H9 (cell line): ENCODE results near the gene PDZD8. TPM values are rescaled to one million over a fixed set of nuclear protein-coding genes. Genes with fewer than 3 reads are reported as not detected.

ENCODE experiments used
- DNase-seq: peaks from one replicate; pipeline ENCODE4 v3.0.0-alpha.2; 2017
- H2AFZ ChIP-seq: one replicate; pipeline ENCODE4 v1.6.1; 2013; ENCODE audit warnings: mild to moderate bottlenecking, low read length, control low read depth, moderate library complexity
- H2AK5ac ChIP-seq: 2 replicates; pipeline ENCODE4 v1.6.1; 2013; ENCODE audit warnings: low read length, control low read depth, mixed read lengths; ENCODE audit not compliant: insufficient read length
- H2BK120ac ChIP-seq: one replicate; pipeline ENCODE4 v1.6.1; 2013; ENCODE audit warnings: low read depth, mild to moderate bottlenecking, low read length, control low read depth, inconsistent platforms; ENCODE audit not compliant: poor library complexity, severe bottlenecking
- H2BK12ac ChIP-seq: 2 replicates; pipeline ENCODE4 v1.6.1; 2013; ENCODE audit warnings: low read length, control low read depth, mixed read lengths, low read depth; ENCODE audit not compliant: insufficient read length
- H2BK15ac ChIP-seq: 2 replicates; pipeline ENCODE4 v1.6.1; 2013; ENCODE audit warnings: low read depth, low read length, control low read depth
- H2BK20ac ChIP-seq: one replicate; pipeline ENCODE4 v1.6.1; 2013; ENCODE audit warnings: low read depth, mild to moderate bottlenecking, low read length, control low read depth, inconsistent platforms; ENCODE audit not compliant: poor library complexity, severe bottlenecking
- H2BK5ac ChIP-seq: 2 replicates; pipeline ENCODE4 v1.6.1; 2013; ENCODE audit warnings: low read length, control low read depth, mixed read lengths; ENCODE audit not compliant: insufficient read length
- H3K14ac ChIP-seq: 2 replicates; pipeline ENCODE4 v1.6.1; 2013; ENCODE audit warnings: low read length, control low read depth; ENCODE audit not compliant: insufficient read depth
- H3K18ac ChIP-seq: 2 replicates; pipeline ENCODE4 v1.6.1; 2013; ENCODE audit warnings: low read depth, mild to moderate bottlenecking, mixed read lengths, low read length, control low read depth; ENCODE audit not compliant: insufficient read length
- H3K23ac ChIP-seq: 2 replicates; pipeline ENCODE4 v1.6.1; 2013; ENCODE audit warnings: low read length, control low read depth, mixed read lengths, low read depth; ENCODE audit not compliant: insufficient read length
- H3K23me2 ChIP-seq: 2 replicates; pipeline ENCODE4 v1.6.1; 2013; ENCODE audit warnings: low read depth, mild to moderate bottlenecking, mixed read lengths, low read length, control low read depth; ENCODE audit not compliant: insufficient read length, poor library complexity, severe bottlenecking
- H3K27ac ChIP-seq: 2 replicates; pipeline ENCODE4 v1.5.1; 2013; ENCODE audit warnings: low read length, control low read depth, mixed read lengths, low read depth; ENCODE audit not compliant: insufficient read length
- H3K27me3 ChIP-seq: 2 replicates; pipeline ENCODE4 v1.6.1; 2013; ENCODE audit warnings: low read length, control low read depth, inconsistent platforms; ENCODE audit not compliant: insufficient read depth
- H3K4ac ChIP-seq: 2 replicates; pipeline ENCODE4 v1.6.1; 2013; ENCODE audit warnings: low read depth, mild to moderate bottlenecking, control low read depth, inconsistent platforms, low read length, moderate library complexity
- H3K4me1 ChIP-seq: 2 replicates; pipeline ENCODE4 v1.6.1; 2013; ENCODE audit warnings: low read length, control low read depth, inconsistent platforms; ENCODE audit not compliant: insufficient read depth
- H3K4me2 ChIP-seq: 2 replicates; pipeline ENCODE4 v1.6.1; 2013; ENCODE audit warnings: low read length, control low read depth, mixed read lengths; ENCODE audit not compliant: insufficient read length, insufficient read depth
- H3K56ac ChIP-seq: 2 replicates; pipeline ENCODE4 v1.6.1; 2013; ENCODE audit warnings: low read depth, mild to moderate bottlenecking, mixed read lengths, low read length, control low read depth; ENCODE audit not compliant: insufficient read length
- H3K79me1 ChIP-seq: 2 replicates; pipeline ENCODE4 v1.6.1; 2013; ENCODE audit warnings: low read depth, mild to moderate bottlenecking, moderate library complexity, low read length, control low read depth, inconsistent platforms; ENCODE audit not compliant: insufficient read depth, poor library complexity, severe bottlenecking
- H3K79me2 ChIP-seq: 2 replicates; pipeline ENCODE4 v1.6.1; 2013; ENCODE audit warnings: low read length, control low read depth, inconsistent platforms; ENCODE audit not compliant: insufficient read depth
- H3K9ac ChIP-seq: 2 replicates; pipeline ENCODE4 v1.6.1; 2013; ENCODE audit warnings: low read length, control low read depth, mixed read lengths; ENCODE audit not compliant: insufficient read length; ENCODE audit errors: extremely low read depth
- H3K9me3 ChIP-seq: one replicate; pipeline ENCODE4 v1.6.1; 2013; ENCODE audit warnings: low read depth, low read length, inconsistent platforms; ENCODE audit not compliant: control insufficient read depth
- H3T11ph ChIP-seq: one replicate; pipeline ENCODE4 v1.6.1; 2013; ENCODE audit warnings: mild to moderate bottlenecking, low read length, control low read depth, inconsistent platforms
- H4K20me1 ChIP-seq: one replicate; pipeline ENCODE4 v1.6.1; 2013; ENCODE audit not compliant: control insufficient read depth, insufficient read length, insufficient read depth
- H4K5ac ChIP-seq: 2 replicates; pipeline ENCODE4 v1.6.1; 2013; ENCODE audit warnings: low read depth, mild to moderate bottlenecking, mixed read lengths, low read length, control low read depth; ENCODE audit not compliant: insufficient read length
- H4K8ac ChIP-seq: replicated peaks from 2 replicates; pipeline ENCODE4 v1.6.1; 2013; ENCODE audit warnings: low read length, control low read depth, mixed read lengths, low read depth; ENCODE audit not compliant: insufficient read length
- H4K91ac ChIP-seq: 2 replicates; pipeline ENCODE4 v1.6.1; 2013; ENCODE audit warnings: low read depth, mild to moderate bottlenecking, moderate library complexity, mixed read lengths, low read length, control low read depth; ENCODE audit not compliant: insufficient read length
- H3K27ac Mint-ChIP-seq, 3 experiments: 2 replicates in 2 of 3; 3 replicates in 1 of 3; pipeline ENCODE4 v1.8.0; 2020 to 2021; ENCODE audit warnings: mixed read lengths in 3 of 3, mild to moderate bottlenecking in 1 of 3, moderate library complexity in 1 of 3
- H3K27me3 Mint-ChIP-seq: 2 replicates; pipeline ENCODE4 v1.8.0; 2021; ENCODE audit warnings: low read depth, mild to moderate bottlenecking, moderate library complexity, mixed read lengths
- H3K36me3 Mint-ChIP-seq, 3 experiments: 2 replicates in 2 of 3; 3 replicates in 1 of 3; pipeline ENCODE4 v1.8.0; 2020 to 2021; ENCODE audit warnings: low read depth in 3 of 3, mixed read lengths in 3 of 3; ENCODE audit not compliant: insufficient read depth in 1 of 3
- H3K4me1 Mint-ChIP-seq, 2 experiments: 2 replicates each; pipeline ENCODE4 v1.8.0; 2020; ENCODE audit warnings: mixed read lengths in 2 of 2
- H3K4me3 Mint-ChIP-seq, 2 experiments: 2 replicates in 1 of 2; 3 replicates in 1 of 2; pipeline ENCODE4 v1.8.0; 2020 to 2021; ENCODE audit warnings: mild to moderate bottlenecking in 2 of 2, mixed read lengths in 2 of 2, moderate library complexity in 1 of 2
- H3K9me3 Mint-ChIP-seq, 2 experiments: 2 replicates in 1 of 2; 3 replicates in 1 of 2; pipeline ENCODE4 v1.8.0; 2020; ENCODE audit warnings: mild to moderate bottlenecking in 2 of 2, mixed read lengths in 2 of 2, moderate library complexity in 1 of 2
- CTCF ChIP-seq: fragments of 200-600 bp; sonication (generic); conservative IDR thresholded peaks from 3 replicates; pipeline ENCODE4 v1.8.0; 2021; ENCODE audit warnings: antibody characterized with exemption, mild to moderate bottlenecking
- total RNA-seq: library from RNA; stranded (reverse); gene quantifications from 2 replicates; pipeline ENCODE4 v1.2.1, GENCODE V29; 2021

The PDZD8 gene
- total RNA-seq, 1 experiment from 2014 or later, result 38.2 TPM

DNA sequence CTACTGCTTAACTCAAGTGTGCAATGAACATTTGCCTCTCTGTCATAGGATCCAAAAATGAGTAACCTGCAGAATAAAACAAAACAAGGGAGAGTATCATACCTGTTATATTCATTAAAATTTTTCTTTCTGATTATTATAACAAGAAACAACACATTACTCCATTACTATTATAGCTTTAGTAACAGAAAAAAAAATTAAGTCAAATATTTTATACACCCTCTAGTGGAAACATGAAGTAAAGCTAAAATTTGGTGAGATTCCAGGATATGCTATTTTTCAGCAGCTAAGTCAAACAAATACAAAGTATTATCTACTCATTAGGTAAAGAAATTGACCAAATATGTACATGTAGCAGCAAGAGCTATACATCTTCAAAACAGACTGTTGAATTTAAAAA lies 56.3 kb downstream of the PDZD8 start:
- no peak overlapping the region for H3K9ac ChIP-seq
- no peak for DNase-seq
- no peaks in the 10 kb centered on the region for H3K27me3 ChIP-seq
- Mint-ChIP-seq H3K36me3 (peaks cover 0 to 8% (median 0%) of the 10 kb centered on the region in 3 experiments; a peak in 3 of 7 replicates), H3K27me3 (no peaks in the 10 kb centered on the region), H3K4me1 (peaks cover 18 to 19% of the 10 kb centered on the region in 2 experiments), H3K27ac (no peak overlapping the region), H3K9me3 (no peaks in the 10 kb centered on the region), H3K4me3 (no peak overlapping the region)
- no peak overlapping the region for H2BK12ac ChIP-seq
- no peaks in the 10 kb centered on the region for H3K9me3 ChIP-seq
- H2BK20ac ChIP-seq, result no peak overlapping the region
- H4K20me1 ChIP-seq, result no peaks in the 10 kb centered on the region
- H3K23me2 ChIP-seq, result no peaks in the 10 kb centered on the region
- H3K79me1 ChIP-seq, result no peaks in the 10 kb centered on the region
- H2AK5ac ChIP-seq, result no peak overlapping the region
- H3K18ac ChIP-seq, result no peak overlapping the region
- H4K5ac ChIP-seq, result no peak overlapping the region
- no peak overlapping the region for H3K4ac ChIP-seq
- H2BK15ac ChIP-seq, result no peak overlapping the region
- H2AFZ ChIP-seq, result no peak overlapping the region
- H3K4me1 ChIP-seq, result no peaks in the 10 kb centered on the region; the same call in 1 of the 2 replicates
- no peak overlapping the region for H4K8ac ChIP-seq
- H4K91ac ChIP-seq, result no peak overlapping the region
- H3K4me2 ChIP-seq, result no peak overlapping the region
- H3K27ac ChIP-seq, result no peak overlapping the region
- no peak overlapping the region for H2BK120ac ChIP-seq
- no peak overlapping the region for H3K56ac ChIP-seq
- H3K14ac ChIP-seq, result no peak overlapping the region
- H3K79me2 ChIP-seq, result no peaks in the 10 kb centered on the region
- no peak overlapping the region for H3K23ac ChIP-seq
- TF ChIP-seq CTCF, result peak; percentile 48
- no peak overlapping the region for H3T11ph ChIP-seq
- no peak overlapping the region for H2BK5ac ChIP-seq
